Transverse colon (tissue), 4 donors: Measurements from ENCODE around the gene NCDN. TPM values are rescaled to one million over a fixed set of nuclear protein-coding genes. Genes with fewer than 3 reads are reported as not detected.
"Not testable (repeated sequence)": the region's sequence is repeated elsewhere in the genome, so short reads cannot be mapped to it uniquely, and the experiment has no call there.

Source experiments
- DNase-seq: peaks from one replicate; pipeline ENCODE4 v3.0.0-alpha.2; 2019
- H3K27ac ChIP-seq, 4 donors: fragments of 200-600 bp; sonication (generic); 2 replicates each; pipeline ENCODE4 v1.5.1; 2016 to 2018; ENCODE audit warnings: inconsistent platforms in 4 of 4
- H3K27me3 ChIP-seq: fragments of 200-600 bp; sonication (generic); 2 replicates; pipeline ENCODE4 v1.5.1; 2017; ENCODE audit warnings: inconsistent platforms
- H3K36me3 ChIP-seq, 4 donors: fragments of 200-600 bp; sonication (generic); 2 replicates each; pipeline ENCODE4 v1.5.1; 2017 to 2019; ENCODE audit warnings: inconsistent platforms in 4 of 4
- H3K4me1 ChIP-seq, 4 donors: fragments of 200-600 bp; sonication (generic); 2 replicates each; pipeline ENCODE4 v1.5.1; 2017 to 2020; ENCODE audit warnings: inconsistent platforms in 4 of 4
- H3K4me3 ChIP-seq, 4 donors: fragments of 200-600 bp; sonication (generic); 1 replicate in 1 of 4; 2 replicates in 3 of 4; pipeline versions ENCODE4 v1.5.1 to v1.6.1; 2017 to 2019; ENCODE audit warnings: inconsistent platforms in 4 of 4
- H3K9me3 ChIP-seq, 2 donors: fragments of 200-600 bp; sonication (generic); 2 replicates each; pipeline ENCODE4 v1.5.1; 2017 to 2019; ENCODE audit warnings: inconsistent platforms in 2 of 2
- CTCF ChIP-seq, 5 experiments: fragments of 200-600 bp in 3 of 5; fragments of 450-650 bp in 2 of 5; sonication (generic) in 3 of 5; IDR thresholded peaks; 1 replicate in 2 of 5; 2 replicates in 3 of 5; pipeline ENCODE4 v1.5.1; 2016 to 2017; ENCODE audit warnings: antibody characterized with exemption in 5 of 5, inconsistent platforms in 3 of 5, mild to moderate bottlenecking in 2 of 5, moderate library complexity in 1 of 5
- EP300 ChIP-seq: sonication (generic); formaldehyde crosslinking; IDR thresholded peaks from one replicate; pipeline ENCODE4 v1.6.1; 2017; ENCODE audit warnings: antibody characterized with exemption, low read depth
- POLR2A ChIP-seq: fragments of 450-650 bp; IDR thresholded peaks from one replicate; pipeline ENCODE4 v1.6.1; 2016; ENCODE audit warnings: antibody characterized with exemption, mild to moderate bottlenecking, moderate library complexity
- POLR2AphosphoS5 ChIP-seq, 3 donors: sonication (generic); formaldehyde crosslinking; IDR thresholded peaks; one replicate each; pipeline ENCODE4 v1.6.1; 2016; ENCODE audit warnings: antibody characterized with exemption in 3 of 3
- WGBS, 2 donors: methylation state at CpG; one replicate each; pipeline ENCODE4 v1.1.5; 2018; ENCODE audit warnings: low coverage in 1 of 2; 5-methylcytosine and 5-hydroxymethylcytosine counted together
- in situ Hi-C, 4 donors: fragments of 200-750 bp; cut with MboI; loops; one replicate each; pipeline versions ENCODE4 v1.15.0 to v1.15.1; 2017; ENCODE audit warnings: low sequenced_read_pairs in 3 of 4, low pct_ligation_motif_present in 1 of 4, low pct_unique_long_range_greater_than_20kb in 1 of 4
- intact Hi-C: fragments of 100-400 bp; cut with DNase I; formaldehyde crosslinking; loops from one replicate; pipeline ENCODE4 v1.15.1; 2023; ENCODE audit warnings: low total_unique reads
- total RNA-seq, 4 donors: library from RNA; depleted of rRNA; stranded (reverse); fragments of >200 nt; gene quantifications; one replicate each; pipeline ENCODE4 v1.1.0, GENCODE V29; 2016

Gene NCDN
- total RNA-seq, 4 donors from 2014 or later, result 6.7 to 11.3 (median 9.5) TPM

GRCh38 chr1:35585281-35585680 is 27.7 kb downstream of the NCDN start:
- no peaks in the 10 kb centered on the region for H3K4me1 ChIP-seq
- DNase-seq, result no peak
- H3K36me3 ChIP-seq, result no peaks in the 10 kb centered on the region
- WGBS, 2 donors, result 84 to 94% methylated on average over 3 of the region's 3 CpGs
- no peak overlapping the region for H3K27ac ChIP-seq
- H3K9me3 ChIP-seq, result no peaks in the 10 kb centered on the region
- H3K4me3 ChIP-seq, result no peak overlapping the region
- TF ChIP-seq POLR2AphosphoS5 (IDR thresholded peaks at IDR 0.05), result no peak
- no peak for TF ChIP-seq CTCF (IDR thresholded peaks at IDR 0.05)
- no peak for TF ChIP-seq EP300
- no peak for TF ChIP-seq POLR2A
- intact Hi-C loops (no loop called here), in situ Hi-C loops (no loop called here)
- no peaks in the 10 kb centered on the region for H3K27me3 ChIP-seq

GRCh38 chr1:35585805-35586204 is 28.2 kb downstream of the NCDN start:
- H3K4me3 ChIP-seq, H3K4me1 ChIP-seq, intact Hi-C loops, in situ Hi-C loops, H3K27ac ChIP-seq, H3K9me3 ChIP-seq, DNase-seq, H3K27me3 ChIP-seq, H3K36me3 ChIP-seq: not testable (repeated sequence)
- 100% methylated on average over 1 of the region's 1 CpG; no CpG with 5 or more reads in 1 of the 2 donors for WGBS, 2 donors

- DNase-seq, result no peak
- Histone ChIP-seq H3K27ac (no peak overlapping the region), H3K9me3 (no peaks in the 10 kb centered on the region), H3K4me1 (no peaks in the 10 kb centered on the region), H3K36me3 (no peaks in the 10 kb centered on the region), H3K4me3 (no peak overlapping the region), H3K27me3 (no peaks in the 10 kb centered on the region)
- intact Hi-C loops (no loop called here), in situ Hi-C loops (no loop called here)
- TF ChIP-seq EP300 (no peak), CTCF (IDR thresholded peaks at IDR 0.05) (no peak)
- WGBS, 2 donors, result 92% methylated on average over 7 of the region's 7 CpGs; no CpG with 5 or more reads in 1 of the 2 donors
Observed at GRCh38 chr1:35586808-35587207, 29.2 kb downstream of the NCDN start.

- Histone ChIP-seq H3K4me3 (no peak overlapping the region), H3K9me3 (no peaks in the 10 kb centered on the region), H3K4me1 (no peaks in the 10 kb centered on the region), H3K36me3 (no peaks in the 10 kb centered on the region), H3K27ac (no peak overlapping the region), H3K27me3 (no peaks in the 10 kb centered on the region)
- intact Hi-C loops, result no loop called here
- TF ChIP-seq EP300 (no peak), POLR2AphosphoS5 (IDR thresholded peaks at IDR 0.05) (no peak), CTCF (IDR thresholded peaks at IDR 0.05) (no peak), POLR2A (no peak)
- DNase-seq, result no peak
- WGBS, 2 donors, result 75% methylated on average over 6 of the region's 6 CpGs; no CpG with 5 or more reads in 1 of the 2 donors
- in situ Hi-C loops, result no loop called here
Observed at GRCh38 chr1:35587736-35588135, 30.1 kb downstream of the NCDN start.

DNA sequence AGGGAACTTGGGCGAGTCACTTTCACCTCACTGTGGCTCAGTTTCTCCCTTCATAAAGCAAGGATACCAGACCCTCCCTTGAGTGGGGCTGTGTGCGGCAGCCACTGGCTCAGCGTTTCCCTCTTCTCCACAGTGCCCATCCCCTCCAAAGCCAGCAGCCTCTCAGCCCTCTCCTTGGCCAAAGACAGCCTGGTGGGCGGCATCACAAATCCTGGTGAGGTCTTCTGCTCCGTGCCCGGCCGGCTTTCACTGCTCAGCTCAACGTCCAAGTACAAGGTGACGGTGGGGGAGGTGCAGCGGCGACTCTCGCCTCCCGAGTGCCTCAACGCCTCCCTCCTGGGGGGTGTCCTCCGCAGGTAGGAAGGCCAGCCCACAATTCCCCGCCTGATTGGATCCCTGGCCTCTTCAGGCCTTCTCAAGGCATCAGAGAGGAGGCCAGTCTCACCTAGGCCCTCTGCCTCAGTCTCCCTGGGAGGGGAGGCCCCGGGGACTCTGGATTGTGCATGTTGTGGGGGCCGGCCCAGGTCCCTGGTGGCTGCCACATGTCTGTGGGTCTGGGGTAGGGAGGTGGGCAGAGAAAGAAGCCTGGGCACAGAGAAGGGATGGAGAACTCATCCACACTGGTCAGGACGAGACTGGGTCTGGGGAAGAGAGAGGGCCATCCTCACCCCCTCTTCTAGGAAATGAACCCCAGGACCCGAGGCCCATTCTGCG is 30.8 kb downstream of the NCDN start:
- no peak for DNase-seq
- intact Hi-C loops (no loop called here), in situ Hi-C loops (no loop called here)
- Histone ChIP-seq H3K27ac (no peak overlapping the region), H3K4me3 (no peak overlapping the region), H3K4me1 (no peaks in the 10 kb centered on the region), H3K36me3 (no peaks in the 10 kb centered on the region), H3K9me3 (no peaks in the 10 kb centered on the region), H3K27me3 (no peaks in the 10 kb centered on the region)
- 81 to 100% methylated on average over 2 to 21 of the region's 21 CpGs for WGBS, 2 donors
- TF ChIP-seq POLR2AphosphoS5 (IDR thresholded peaks at IDR 0.05) (no peak), CTCF (IDR thresholded peaks at IDR 0.05) (no peak), POLR2A (no peak), EP300 (no peak)
